ENCODE results near the gene GIMAP8.

Gene GIMAP8

DNA sequence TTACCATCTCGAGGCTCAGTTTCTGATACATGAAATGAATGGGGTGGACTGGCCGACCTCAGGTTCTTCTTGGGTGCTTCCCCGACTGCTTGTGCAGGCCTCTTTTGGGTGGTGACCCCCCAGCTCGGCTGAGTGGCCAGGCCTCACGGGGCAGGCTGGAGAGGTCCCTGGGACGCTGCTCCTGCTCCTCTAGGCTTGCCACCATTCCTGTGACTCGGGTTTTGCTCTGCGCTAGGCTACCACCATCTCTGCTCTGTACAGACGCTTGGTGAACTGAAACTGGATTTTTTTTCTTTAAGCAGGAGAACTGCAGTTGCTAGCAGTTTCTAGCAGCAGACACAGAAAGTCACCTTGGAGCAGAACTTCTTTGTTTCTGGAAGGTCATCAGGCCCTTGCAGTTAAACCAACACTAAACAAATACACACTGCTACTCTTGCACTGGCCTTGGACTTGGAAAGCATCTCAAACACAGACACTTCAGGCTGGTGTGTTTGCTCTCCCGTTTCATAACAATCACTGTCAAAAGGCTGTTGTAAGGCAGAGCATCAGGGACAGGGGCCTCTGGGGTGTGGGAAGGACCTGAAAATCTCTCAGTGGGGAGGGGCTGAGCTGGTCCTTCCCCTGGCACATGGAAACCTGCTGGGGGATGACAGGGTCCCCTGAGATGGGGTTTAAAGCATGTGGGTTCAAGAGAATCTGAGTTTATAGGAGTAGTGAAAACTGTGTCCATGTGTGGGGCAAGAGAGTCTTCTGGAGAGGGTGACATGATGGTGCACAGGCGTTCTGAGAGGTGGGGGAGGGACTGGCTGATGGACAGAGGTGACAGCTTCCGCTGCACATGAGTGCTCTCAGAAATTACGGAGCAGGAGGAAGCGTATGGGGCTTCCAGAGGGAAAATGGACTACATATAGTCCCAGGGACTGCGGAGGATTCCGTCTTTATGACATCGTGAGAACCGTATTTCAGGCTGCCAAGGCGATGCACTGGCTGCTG, 35.0 kb upstream of the GIMAP8 start:
- H3K4me1 ChIP-seq: no peaks in the 10 kb centered on the region
- no peak for DNase-seq

DNA sequence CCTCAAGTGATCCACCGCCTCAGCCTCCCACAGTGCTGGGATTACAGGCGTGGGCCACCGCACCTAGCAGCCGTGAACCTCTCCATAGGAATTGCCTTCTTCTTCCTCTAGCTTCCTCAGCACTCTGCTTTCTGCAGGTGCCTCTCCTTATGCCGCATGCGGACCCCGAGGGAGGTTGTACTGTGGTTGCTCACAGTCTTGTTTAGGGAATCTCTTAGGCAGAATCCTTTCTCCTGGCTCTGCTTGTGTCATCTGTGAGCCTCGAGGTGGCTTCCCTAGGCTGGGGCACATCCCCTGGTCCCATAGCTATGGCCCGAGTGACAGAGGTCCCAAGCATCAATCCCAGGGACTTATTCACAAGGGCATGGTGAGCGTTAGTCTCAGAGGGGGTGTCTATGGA, 33.2 kb upstream of the GIMAP8 start:
- H3K4me1 ChIP-seq: no peaks in the 10 kb centered on the region
- no peaks in the 10 kb centered on the region for H3K9me3 ChIP-seq
- no peak overlapping the region for H3K4me3 ChIP-seq (ENCODE audit: low read depth, low read length)
- no peaks in the 10 kb centered on the region for H3K27me3 ChIP-seq
- TF ChIP-seq, protein P1, sequence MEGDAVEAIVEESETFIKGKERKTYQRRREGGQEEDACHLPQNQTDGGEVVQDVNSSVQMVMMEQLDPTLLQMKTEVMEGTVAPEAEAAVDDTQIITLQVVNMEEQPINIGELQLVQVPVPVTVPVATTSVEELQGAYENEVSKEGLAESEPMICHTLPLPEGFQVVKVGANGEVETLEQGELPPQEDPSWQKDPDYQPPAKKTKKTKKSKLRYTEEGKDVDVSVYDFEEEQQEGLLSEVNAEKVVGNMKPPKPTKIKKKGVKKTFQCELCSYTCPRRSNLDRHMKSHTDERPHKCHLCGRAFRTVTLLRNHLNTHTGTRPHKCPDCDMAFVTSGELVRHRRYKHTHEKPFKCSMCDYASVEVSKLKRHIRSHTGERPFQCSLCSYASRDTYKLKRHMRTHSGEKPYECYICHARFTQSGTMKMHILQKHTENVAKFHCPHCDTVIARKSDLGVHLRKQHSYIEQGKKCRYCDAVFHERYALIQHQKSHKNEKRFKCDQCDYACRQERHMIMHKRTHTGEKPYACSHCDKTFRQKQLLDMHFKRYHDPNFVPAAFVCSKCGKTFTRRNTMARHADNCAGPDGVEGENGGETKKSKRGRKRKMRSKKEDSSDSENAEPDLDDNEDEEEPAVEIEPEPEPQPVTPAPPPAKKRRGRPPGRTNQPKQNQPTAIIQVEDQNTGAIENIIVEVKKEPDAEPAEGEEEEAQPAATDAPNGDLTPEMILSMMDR (IDR thresholded peaks at IDR 0.05; ENCODE audit: low read depth, low read length): no peak
- H3K36me3 ChIP-seq: no peaks in the 10 kb centered on the region
- no peak for DNase-seq

More for the DNA sequence above, 35.0 kb upstream of the GIMAP8 start:
- TF ChIP-seq, protein P1 (IDR thresholded peaks at IDR 0.05; ENCODE audit: low read depth, low read length): no peak
- H3K4me3 ChIP-seq (ENCODE audit: low read depth, low read length): no peak overlapping the region
- H3K36me3 ChIP-seq: no peaks in the 10 kb centered on the region
- no peaks in the 10 kb centered on the region for H3K9me3 ChIP-seq
- H3K27me3 ChIP-seq: no peaks in the 10 kb centered on the region

DNA sequence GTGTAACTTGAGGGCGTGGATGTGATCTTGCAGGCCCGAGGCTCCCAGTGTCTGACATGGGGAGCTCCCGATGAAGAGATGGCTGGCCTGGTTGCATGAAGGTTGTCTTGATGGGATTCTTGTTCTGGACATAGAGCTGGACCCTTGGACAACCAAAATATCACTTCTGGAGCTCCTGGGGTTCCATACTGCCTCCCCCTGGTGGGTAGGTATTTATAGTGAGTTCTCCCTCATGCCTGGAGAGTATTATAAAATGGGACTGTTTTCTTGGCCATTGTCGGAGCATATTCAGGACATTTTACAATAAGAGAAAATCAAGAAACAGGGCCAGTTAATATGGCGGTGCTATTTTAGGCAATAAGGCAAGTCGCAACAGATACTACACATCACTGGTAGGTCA, 32.6 kb upstream of the GIMAP8 start:
- Histone ChIP-seq H3K4me1 (no peaks in the 10 kb centered on the region), H3K4me3 (ENCODE audit: low read depth, low read length) (no peak overlapping the region), H3K9me3 (no peaks in the 10 kb centered on the region), H3K27me3 (no peaks in the 10 kb centered on the region), H3K36me3 (no peaks in the 10 kb centered on the region)
- no peak for DNase-seq
- TF ChIP-seq, protein P1 (IDR thresholded peaks at IDR 0.05; ENCODE audit: low read depth, low read length): peak; percentile 15; the same call in 1 of the 2 replicates

DNA sequence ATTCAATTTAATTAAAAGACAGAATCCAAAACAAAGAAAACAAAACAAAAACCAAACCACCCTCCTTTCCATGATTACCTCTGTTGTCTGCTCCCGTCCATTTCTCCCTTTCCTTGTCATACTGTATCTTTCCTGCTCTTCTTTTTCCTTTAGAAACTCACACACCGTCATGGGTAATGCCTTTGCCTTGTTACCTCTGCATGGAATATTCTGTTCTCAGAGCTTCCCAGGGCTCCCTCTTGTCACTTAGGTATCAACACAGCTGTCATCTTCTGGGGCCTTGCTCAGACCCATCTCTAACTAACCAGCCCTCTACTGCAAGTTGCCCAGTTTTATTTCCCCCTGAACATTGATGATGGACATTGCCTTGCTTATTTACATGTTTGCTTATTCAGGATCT, 30.2 kb upstream of the GIMAP8 start:
- TF ChIP-seq, protein P1 (IDR thresholded peaks at IDR 0.05; ENCODE audit: low read depth, low read length): no peak
- no peaks in the 10 kb centered on the region for H3K36me3 ChIP-seq
- H3K4me1 ChIP-seq: no peaks in the 10 kb centered on the region
- DNase-seq: no peak
- no peaks in the 10 kb centered on the region for H3K27me3 ChIP-seq
- no peak overlapping the region for H3K4me3 ChIP-seq (ENCODE audit: low read depth, low read length)
- no peaks in the 10 kb centered on the region for H3K9me3 ChIP-seq

DNA sequence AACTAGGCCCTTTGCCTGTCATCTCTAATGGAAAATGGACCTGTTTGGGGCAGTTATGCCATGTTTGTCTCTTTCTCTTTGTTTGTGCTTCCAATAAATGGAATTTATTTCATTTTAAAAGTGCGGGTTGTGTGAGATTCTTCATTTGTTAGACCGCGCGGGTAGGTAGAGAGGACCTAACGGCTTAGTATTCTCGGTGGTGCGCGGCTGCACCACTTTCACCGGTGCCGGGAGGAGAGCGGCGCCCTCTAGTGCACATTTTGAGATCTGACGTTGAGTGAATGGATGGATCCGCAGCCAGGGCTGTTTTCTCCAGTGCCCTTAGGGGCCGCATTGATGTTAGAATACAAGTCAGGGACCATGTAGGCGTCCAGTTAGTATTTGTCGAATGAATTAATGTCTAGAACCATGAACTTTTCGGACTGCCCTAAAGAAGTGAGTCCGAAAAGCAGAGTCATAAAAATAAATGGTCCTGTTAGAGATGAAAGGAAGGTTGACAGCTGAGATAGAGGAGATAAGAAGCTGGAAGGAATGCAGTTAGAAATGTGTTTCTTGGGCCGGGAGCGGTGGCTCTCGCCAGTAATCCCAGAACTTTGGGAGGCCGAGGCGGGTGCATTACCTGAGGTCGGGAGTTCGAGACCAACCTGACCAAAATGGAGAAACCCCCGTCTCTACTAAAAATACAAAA, 29.3 kb upstream of the GIMAP8 start:
- Histone ChIP-seq H3K36me3 (no peaks in the 10 kb centered on the region), H3K4me1 (no peaks in the 10 kb centered on the region), H3K4me3 (ENCODE audit: low read depth, low read length) (no peak overlapping the region), H3K9me3 (no peaks in the 10 kb centered on the region), H3K27me3 (no peaks in the 10 kb centered on the region)
- TF ChIP-seq, protein P1 (IDR thresholded peaks at IDR 0.05; ENCODE audit: low read depth, low read length): peak; percentile 95
- DNase-seq: peak; percentile 86

Data from BE2C (cell line).